T-cell (primary cell): Measurements from ENCODE around the gene P2RX5. TPM values are rescaled to one million over a fixed set of nuclear protein-coding genes. Genes with fewer than 3 reads are reported as not detected.

Experiments
- ATAC-seq, 4 experiments: fragments of 200-7000 bp in 3 of 4; fragments of 150-1000 bp in 1 of 4; cut with Tn5 transposase; replicated peaks in 1 of 4; 1 replicate in 3 of 4; 2 replicates in 1 of 4; pipeline ENCODE4 v1.10.0; 2021; ENCODE audit warnings: moderate library complexity in 3 of 4, mild to moderate bottlenecking in 2 of 4, moderate number of reproducible peaks in 1 of 4
- CTCF ChIA-PET, 2 donors: fragments of 300-600 bp; sonication (Branson Sonifier 250); formaldehyde crosslinking; loops; one replicate each; lab custom pipeline; 2022; ENCODE audit warnings: antibody characterized with exemption in 2 of 2; lab: Charles Lee
- POLR2A ChIA-PET, 2 donors: fragments of 300-600 bp; sonication (Branson Sonifier 250); formaldehyde crosslinking; loops; one replicate each; lab custom pipeline; 2022; ENCODE audit warnings: antibody characterized with exemption in 2 of 2; lab: Charles Lee
- DNase-seq, 35 experiments: peaks; one replicate each; pipeline versions ENCODE4 v3.0.0 to v3.0.0-alpha.2; 2013 to 2023
- H3K27ac ChIP-seq: one replicate; pipeline ENCODE4 v1.5.1; 2013; ENCODE audit warnings: low read length
- H3K27me3 ChIP-seq, 2 experiments: replicated peaks in 1 of 2; 1 replicate in 1 of 2; 2 replicates in 1 of 2; pipeline versions ENCODE4 v1.6.1 to v1.7.0; 2013; ENCODE audit warnings: low read length in 1 of 2, mixed read lengths in 1 of 2; ENCODE audit not compliant: control insufficient read depth in 2 of 2, insufficient read depth in 2 of 2; ENCODE audit errors: extremely low read depth in 1 of 2
- H3K36me3 ChIP-seq, 2 donors: 1 replicate in 1 of 2; 2 replicates in 1 of 2; pipeline versions ENCODE4 v1.6.1 to v1.7.0; 2013; ENCODE audit warnings: low read length in 1 of 2; ENCODE audit not compliant: control insufficient read depth in 2 of 2, insufficient read depth in 1 of 2; ENCODE audit errors: extremely low read depth in 1 of 2
- H3K4me1 ChIP-seq, 2 experiments: 1 replicate in 1 of 2; 2 replicates in 1 of 2; pipeline versions ENCODE4 v1.6.1 to v1.7.0; 2013; ENCODE audit warnings: low read length in 2 of 2, mixed read lengths in 1 of 2; ENCODE audit not compliant: insufficient read depth in 2 of 2, control insufficient read depth in 1 of 2; ENCODE audit errors: extremely low read depth in 1 of 2
- H3K4me3 ChIP-seq, 2 donors: 1 replicate in 1 of 2; 2 replicates in 1 of 2; pipeline versions ENCODE4 v1.5.1 to v1.7.0; 2013; ENCODE audit warnings: mild to moderate bottlenecking in 2 of 2, low read length in 1 of 2, moderate library complexity in 1 of 2; ENCODE audit not compliant: control insufficient read depth in 1 of 2; ENCODE audit errors: extremely low read depth in 1 of 2
- H3K9me3 ChIP-seq: 2 replicates; pipeline ENCODE4 v1.7.0; 2013
- H3K27ac Mint-ChIP-seq, 2 donors: one replicate each; pipeline ENCODE4 v1.8.0; 2020 to 2021; ENCODE audit warnings: mild to moderate bottlenecking in 2 of 2, mixed read lengths in 2 of 2
- H3K27me3 Mint-ChIP-seq, 2 donors: one replicate each; pipeline ENCODE4 v1.8.0; 2021 to 2022; ENCODE audit warnings: mixed read lengths in 2 of 2
- H3K36me3 Mint-ChIP-seq: one replicate; pipeline ENCODE4 v1.8.0; 2021; ENCODE audit warnings: mixed read lengths
- H3K4me1 Mint-ChIP-seq, 3 donors: one replicate each; pipeline ENCODE4 v1.8.0; 2020 to 2022; ENCODE audit warnings: mixed read lengths in 3 of 3, mild to moderate bottlenecking in 1 of 3
- H3K4me3 Mint-ChIP-seq, 3 donors: one replicate each; pipeline ENCODE4 v1.8.0; 2020 to 2022; ENCODE audit warnings: mild to moderate bottlenecking in 3 of 3, mixed read lengths in 3 of 3, moderate library complexity in 3 of 3
- H3K9me3 Mint-ChIP-seq, 3 donors: one replicate each; pipeline ENCODE4 v1.8.0; 2020 to 2022; ENCODE audit warnings: mixed read lengths in 3 of 3
- WGBS: methylation state at CpG from one replicate; pipeline ENCODE4 v1.1.5; 2013; ENCODE audit warnings: missing lambda C conversion rate; ENCODE audit not compliant: insufficient coverage; 5-methylcytosine and 5-hydroxymethylcytosine counted together
- total RNA-seq, 35 experiments: library from RNA in 6 of 35; stranded (reverse) in 6 of 35; fragments of 120-200 nt in 1 of 35; gene quantifications; one replicate each; pipeline versions ENCODE4 v1.2.1 to v1.2.4 and lab custom pipeline; 2013 to 2026

Gene P2RX5
- total RNA-seq, 5 donors from 2014 or later (not counting 1 experiment from before 2014, with no cell fraction given) = 19.6 to 35.6 (median 29.9) TPM

GRCh38 chr17:3722716-3723115 is 26.8 kb upstream of the P2RX5 start:
- DNase-seq (no peak), ATAC-seq (no peak)
- Histone ChIP-seq H3K27me3 (no peaks in the 10 kb centered on the region), H3K4me3 (peak overlapping the region; percentile 88 to 93), H3K9me3 (no peaks in the 10 kb centered on the region), H3K27ac (no peak overlapping the region), H3K36me3 (peaks cover 5 to 14% of the 10 kb centered on the region in 2 donors), H3K4me1 (peaks cover 15 to 36% of the 10 kb centered on the region in 2 experiments)
- peak overlapping the region; percentile 76 to 93 (median 91) for H3K4me3 Mint-ChIP-seq
- POLR2A ChIA-PET = no interaction called here
- CTCF ChIA-PET = interaction anchor here (0.5 to 1.7 kb wide), 8 partner anchors 8 to 1555 kb away, joined by 3 to 7 read pairs (median 4); no protein-coding TSS in a partner anchor
- WGBS = 48% methylated on average over 6 of the region's 6 CpGs
- H3K27me3 Mint-ChIP-seq = no peaks in the 10 kb centered on the region
- H3K36me3 Mint-ChIP-seq = peaks cover 14% of the 10 kb centered on the region
- H3K27ac Mint-ChIP-seq = peak overlapping the region; percentile 79 to 93
- peaks cover 38 to 49% (median 40%) of the 10 kb centered on the region in 3 donors for H3K4me1 Mint-ChIP-seq
- no peaks in the 10 kb centered on the region for H3K9me3 Mint-ChIP-seq

GRCh38 chr17:3719265-3719664 is 23.3 kb upstream of the P2RX5 start:
- CTCF ChIA-PET = interaction anchor here in 1 of 2 donors (0.7 to 1.1 kb wide), 3 partner anchors 127 to 1475 kb away, joined by 3 to 5 read pairs (median 4); partner anchors contain the start of gene NCBP3
- DNase-seq (no peak), ATAC-seq (no peak)
- H3K27me3 Mint-ChIP-seq = no peaks in the 10 kb centered on the region
- Histone ChIP-seq H3K9me3 (no peaks in the 10 kb centered on the region), H3K4me1 (peaks cover 15 to 29% of the 10 kb centered on the region in 2 experiments), H3K36me3 (peaks cover 5 to 45% of the 10 kb centered on the region in 2 donors), H3K27me3 (no peaks in the 10 kb centered on the region), H3K4me3 (no peak overlapping the region), H3K27ac (no peak overlapping the region)
- no peak overlapping the region for H3K4me3 Mint-ChIP-seq
- H3K36me3 Mint-ChIP-seq = peaks cover 35% of the 10 kb centered on the region
- POLR2A ChIA-PET = no interaction called here
- H3K9me3 Mint-ChIP-seq = no peaks in the 10 kb centered on the region
- peak overlapping the region in 1 of 2 donors; percentile 66 for H3K27ac Mint-ChIP-seq
- H3K4me1 Mint-ChIP-seq = peaks cover 46% of the 10 kb centered on the region in 3 donors

- 94% methylated on average over 4 of the region's 4 CpGs for WGBS
- H3K36me3 ChIP-seq = peaks cover 5 to 45% of the 10 kb centered on the region in 2 donors
- ChIA-PET CTCF (interaction anchor here in 1 of 2 donors (0.6 kb wide), 1 partner anchor 38 kb away, joined by 3 read pairs; no protein-coding TSS in a partner anchor), POLR2A (no interaction called here)
- no peak overlapping the region for H3K27ac Mint-ChIP-seq
- no peaks in the 10 kb centered on the region for H3K9me3 ChIP-seq
- no peaks in the 10 kb centered on the region for H3K27me3 Mint-ChIP-seq
- H3K27ac ChIP-seq = no peak overlapping the region
- H3K4me1 ChIP-seq = peaks cover 15 to 30% of the 10 kb centered on the region in 2 experiments
- DNase-seq (no peak), ATAC-seq (no peak)
- no peaks in the 10 kb centered on the region for H3K27me3 ChIP-seq
- H3K9me3 Mint-ChIP-seq = no peaks in the 10 kb centered on the region
- H3K4me3 Mint-ChIP-seq = no peak overlapping the region
- H3K4me3 ChIP-seq = no peak overlapping the region
- peaks cover 47% of the 10 kb centered on the region in 3 donors for H3K4me1 Mint-ChIP-seq
- peaks cover 35% of the 10 kb centered on the region for H3K36me3 Mint-ChIP-seq
Observed at GRCh38 chr17:3718201-3718600, 22.2 kb upstream of the P2RX5 start.

- Histone ChIP-seq H3K27ac (no peak overlapping the region), H3K4me1 (peaks cover 15 to 39% of the 10 kb centered on the region in 2 experiments), H3K27me3 (no peaks in the 10 kb centered on the region), H3K36me3 (peaks cover 5 to 45% of the 10 kb centered on the region in 2 donors), H3K4me3 (no peak overlapping the region), H3K9me3 (no peaks in the 10 kb centered on the region)
- Mint-ChIP-seq H3K27me3 (no peaks in the 10 kb centered on the region), H3K27ac (peak overlapping the region in 1 of 2 donors; percentile 11), H3K4me1 (peaks cover 49 to 50% (median 49%) of the 10 kb centered on the region in 3 donors), H3K36me3 (peaks cover 37% of the 10 kb centered on the region), H3K9me3 (no peaks in the 10 kb centered on the region), H3K4me3 (no peak overlapping the region)
- WGBS = no CpG with 5 or more reads among the region's 8 CpGs
- ChIA-PET POLR2A (no interaction called here), CTCF (interaction anchor here in 1 of 2 donors (1.0 kb wide), 1 partner anchor 8 kb away, joined by 3 read pairs; no protein-coding TSS in a partner anchor)
- ATAC-seq (no peak), DNase-seq (no peak)
Observed at GRCh38 chr17:3715296-3715695, 19.3 kb upstream of the P2RX5 start.

GRCh38 chr17:3712811-3713463 is 17.0 kb upstream of the P2RX5 start:
- Mint-ChIP-seq H3K9me3 (no peaks in the 10 kb centered on the region), H3K27ac (peak overlapping the region; percentile 79 to 81), H3K27me3 (no peaks in the 10 kb centered on the region), H3K4me3 (peak overlapping the region in 1 of 3 donors; percentile 54), H3K4me1 (peaks cover 42 to 51% (median 47%) of the 10 kb centered on the region in 3 donors), H3K36me3 (peaks cover 26% of the 10 kb centered on the region)
- H3K36me3 ChIP-seq = peaks cover 0 to 34% of the 10 kb centered on the region in 2 donors
- DNase-seq (peak in 1 of 35 experiments; percentile 41), ATAC-seq (no peak)
- H3K9me3 ChIP-seq = no peaks in the 10 kb centered on the region
- WGBS = 23% methylated on average over 6 of the region's 13 CpGs
- H3K27me3 ChIP-seq = no peaks in the 10 kb centered on the region
- peaks cover 10 to 39% of the 10 kb centered on the region in 2 experiments for H3K4me1 ChIP-seq
- ChIA-PET CTCF (interaction anchor here in 1 of 2 donors (1.0 kb wide), 1 partner anchor 9 kb away, joined by 3 read pairs; no protein-coding TSS in a partner anchor), POLR2A (no interaction called here)
- H3K27ac ChIP-seq = peak overlapping the region; percentile 48
- H3K4me3 ChIP-seq = no peak overlapping the region

GRCh38 chr17:3710951-3711383 is 15.0 kb upstream of the P2RX5 start:
- ChIA-PET CTCF (interaction anchor here (0.6 to 1.1 kb wide), 3 partner anchors 12 to 144 kb away, joined by 3 read pairs; no protein-coding TSS in a partner anchor), POLR2A (interaction anchor here in 1 of 2 donors (0.8 kb wide), 1 partner anchor 44 kb away, joined by 4 read pairs; no protein-coding TSS in a partner anchor)
- peaks cover 35 to 48% (median 42%) of the 10 kb centered on the region in 3 donors for H3K4me1 Mint-ChIP-seq
- H3K9me3 Mint-ChIP-seq = no peaks in the 10 kb centered on the region
- H3K4me1 ChIP-seq = peaks cover 10 to 39% of the 10 kb centered on the region in 2 experiments
- H3K27me3 ChIP-seq = no peaks in the 10 kb centered on the region
- peak overlapping the region; percentile 88 to 90 for H3K27ac Mint-ChIP-seq
- peaks cover 13% of the 10 kb centered on the region for H3K36me3 Mint-ChIP-seq
- WGBS = 0% methylated on average over 1 of the region's 5 CpGs
- DNase-seq = peak; percentile 27 to 93 (median 70)
- H3K4me3 ChIP-seq = no peak overlapping the region
- H3K36me3 ChIP-seq = peaks cover 0 to 14% of the 10 kb centered on the region in 2 donors
- H3K4me3 Mint-ChIP-seq = peak overlapping the region; percentile 6 to 56 (median 18)
- H3K27me3 Mint-ChIP-seq = no peaks in the 10 kb centered on the region
- H3K27ac ChIP-seq = peak overlapping the region; percentile 48
- H3K9me3 ChIP-seq = no peaks in the 10 kb centered on the region
- peak; percentile 98 to 99 (median 98) for ATAC-seq
